HCT116 (cell line): Measurements from ENCODE around the gene SCGB3A2. TPM values are rescaled to one million over a fixed set of nuclear protein-coding genes. Genes with fewer than 3 reads are reported as not detected.

Source experiments
- ATAC-seq: fragments of 200-7000 bp; cut with Tn5 transposase; 2 replicates; pipeline ENCODE4 v1.9.1; 2020; ENCODE audit warnings: mild to moderate bottlenecking, moderate library complexity
- BruUV-seq: library from RNA; stranded (reverse); fragments of 400-500 nt; replicated peaks from 2 replicates; lab custom pipeline; 2021; lab: Mats Ljungman, UMichigan
- CTCF ChIA-PET: fragments of 300-600 bp; sonication (Branson Sonifier 250); formaldehyde crosslinking; loops from one replicate; lab custom pipeline; 2021; ENCODE audit warnings: antibody characterized with exemption; lab: Charles Lee
- POLR2A ChIA-PET: fragments of 300-600, 350-600 bp; sonication (Branson Sonifier 250); formaldehyde crosslinking; loops from one replicate; lab custom pipeline; 2021; ENCODE audit warnings: antibody characterized with exemption; lab: Charles Lee
- RAD21 ChIA-PET, 2 experiments: fragments of 300-600 bp; sonication (Branson Sonifier 250); formaldehyde crosslinking; loops; one replicate each; lab custom pipeline; 2023; ENCODE audit warnings: low total read pairs in 2 of 2; ENCODE audit not compliant: uncharacterized antibody in 2 of 2, unreplicated experiment in 2 of 2, low non-redundant PET in 1 of 2; lab: Charles Lee
- DNase-seq: peaks from one replicate; pipeline ENCODE4 v3.0.0-alpha.2; 2010; ENCODE audit warnings: low read depth, low spot score
- H2AFZ ChIP-seq: fragments of 200-600 bp; shearing (Covaris generic), sonication (generic); 2 replicates; pipeline ENCODE4 v1.6.1; 2017; ENCODE audit warnings: low read depth, mixed run types, mixed read lengths, antibody characterized with exemption, low read length; ENCODE audit not compliant: poor library complexity, severe bottlenecking
- H3K27ac ChIP-seq: 2 replicates; pipeline ENCODE4 v1.5.1; 2012; ENCODE audit warnings: low read depth, low read length
- H3K27me3 ChIP-seq: fragments of 200-600 bp; sonication (generic); 2 replicates; pipeline ENCODE4 v1.6.1; 2016; ENCODE audit warnings: mixed run types, low read length, mixed read lengths; ENCODE audit not compliant: insufficient read depth
- H3K36me3 ChIP-seq, 2 experiments: fragments of 200-500 bp in 1 of 2; fragments of 200-600 bp in 1 of 2; sonication (Bioruptor generic) in 1 of 2; sonication (generic) in 1 of 2; 2 replicates each; pipeline versions ENCODE4 v1.5.1 to v1.6.1; 2014 to 2016; ENCODE audit warnings: low read length in 2 of 2, inconsistent platforms in 1 of 2, mixed read lengths in 1 of 2, mixed run types in 1 of 2; ENCODE audit not compliant: insufficient read depth in 2 of 2, control insufficient read depth in 1 of 2
- H3K4me1 ChIP-seq, 2 experiments: fragments of 200-600 bp in 1 of 2; sonication (generic) in 1 of 2; 2 replicates each; pipeline versions ENCODE4 v1.5.1 to v1.6.1; 2012 to 2017; ENCODE audit warnings: low read length in 2 of 2, inconsistent platforms in 1 of 2, mild to moderate bottlenecking in 1 of 2, mixed read lengths in 1 of 2, mixed run types in 1 of 2, moderate library complexity in 1 of 2; ENCODE audit not compliant: insufficient read depth in 2 of 2, control insufficient read depth in 1 of 2
- H3K4me2 ChIP-seq: fragments of 200-600 bp; sonication (generic); 2 replicates; pipeline ENCODE4 v1.6.1; 2017; ENCODE audit warnings: mixed run types, low read length, mixed read lengths
- H3K4me3 ChIP-seq, 2 experiments: fragments of 200-600 bp in 1 of 2; sonication (generic) in 1 of 2; replicated peaks in 1 of 2; 2 replicates each; pipeline ENCODE4 v1.5.1; 2011 to 2016; ENCODE audit warnings: low read length in 2 of 2, control low read depth in 1 of 2, low read depth in 1 of 2, mild to moderate bottlenecking in 1 of 2, mixed read lengths in 1 of 2, mixed run types in 1 of 2
- H3K79me2 ChIP-seq: fragments of 200-600 bp; sonication (generic); 2 replicates; pipeline ENCODE4 v1.6.1; 2017; ENCODE audit warnings: mild to moderate bottlenecking, mixed run types, low read length, moderate library complexity, mixed read lengths; ENCODE audit not compliant: insufficient read depth
- H3K9ac ChIP-seq: fragments of 200-600 bp; sonication (generic); 2 replicates; pipeline ENCODE4 v1.6.1; 2016; ENCODE audit warnings: low read length, mixed read lengths
- H3K9me2 ChIP-seq: fragments of 200-600 bp; sonication (generic), shearing (Covaris generic); 2 replicates; pipeline ENCODE4 v1.6.1; 2017; ENCODE audit warnings: mixed run types, mild to moderate bottlenecking, moderate library complexity; ENCODE audit not compliant: insufficient read depth
- H3K9me3 ChIP-seq, 2 experiments: fragments of 200-500 bp in 1 of 2; fragments of 200-600 bp in 1 of 2; sonication (Bioruptor generic) in 1 of 2; sonication (generic) in 1 of 2; 2 replicates each; pipeline ENCODE4 v1.6.1; 2014 to 2017; ENCODE audit warnings: low read length in 2 of 2, mixed read lengths in 2 of 2, inconsistent platforms in 1 of 2, low read depth in 1 of 2, mild to moderate bottlenecking in 1 of 2, mixed run types in 1 of 2, moderate library complexity in 1 of 2; ENCODE audit not compliant: control insufficient read depth in 1 of 2, insufficient read depth in 1 of 2
- H4K20me1 ChIP-seq: fragments of 200-600 bp; sonication (generic), shearing (Covaris generic); 2 replicates; pipeline ENCODE4 v1.6.1; 2017; ENCODE audit warnings: mixed run types, mild to moderate bottlenecking, moderate library complexity; ENCODE audit not compliant: insufficient read depth
- CBX3 ChIP-seq: IDR thresholded peaks from 2 replicates; pipeline ENCODE4 v1.6.1; 2012; ENCODE audit warnings: low read depth
- CEBPB ChIP-seq: IDR thresholded peaks from 2 replicates; pipeline ENCODE4 v1.6.1; 2012; ENCODE audit warnings: low read depth
- EZH2 ChIP-seq: fragments of 200-600 bp; sonication (generic); IDR thresholded peaks from 2 replicates; pipeline ENCODE4 v1.6.1; 2017; ENCODE audit warnings: antibody characterized with exemption, mixed run types
- FOSL1 ChIP-seq: IDR thresholded peaks from 2 replicates; pipeline ENCODE4 v1.6.1; 2012; ENCODE audit warnings: low read depth
- JUND ChIP-seq: IDR thresholded peaks from 2 replicates; pipeline ENCODE4 v1.6.1; 2012
- POLR2A ChIP-seq: IDR thresholded peaks from 2 replicates; pipeline ENCODE4 v1.7.0; 2011; ENCODE audit warnings: borderline replicate concordance; ENCODE audit not compliant: insufficient read depth, insufficient read length; ENCODE audit errors: extremely low read depth
- POLR2AphosphoS5 ChIP-seq: IDR thresholded peaks from 2 replicates; pipeline ENCODE4 v1.6.1; 2011; ENCODE audit warnings: mild to moderate bottlenecking, low read depth, low read length, moderate library complexity
- SP1 ChIP-seq: IDR thresholded peaks from 2 replicates; pipeline ENCODE4 v1.6.1; 2012; ENCODE audit warnings: low read depth
- SRF ChIP-seq: IDR thresholded peaks from 2 replicates; pipeline ENCODE4 v1.6.1; 2012; ENCODE audit warnings: low read depth
- YY1 ChIP-seq: IDR thresholded peaks from 2 replicates; pipeline ENCODE4 v1.6.1; 2011; ENCODE audit warnings: low read length, low read depth, moderate library complexity, mild to moderate bottlenecking; ENCODE audit not compliant: insufficient replicate concordance; ENCODE audit errors: extremely low read depth
- intact Hi-C: fragments of 100-400 bp; cut with micrococcal nuclease; formaldehyde crosslinking; loops from 2 replicates; pipeline ENCODE4 v1.10.0; 2022
- total RNA-seq: library from RNA; stranded (reverse); gene quantifications from one replicate; pipeline ENCODE4 v1.2.1, GENCODE V29; 2021; ENCODE audit not compliant: unreplicated experiment
- TF ChIP-seq, protein P1 (sequence below): IDR thresholded peaks from 2 replicates; pipeline ENCODE4 v1.6.1; 2011; ENCODE audit warnings: mild to moderate bottlenecking, low read length, moderate library complexity; ENCODE audit not compliant: insufficient replicate concordance; ENCODE audit errors: extremely low read depth
- TF ChIP-seq, protein P2 (sequence below): IDR thresholded peaks from 2 replicates; pipeline ENCODE4 v1.6.1; 2012; ENCODE audit warnings: low read depth
- TF ChIP-seq, protein P3 (sequence below), 3 experiments: fragments of 200-600 bp in 1 of 3; sonication (generic) in 1 of 3; IDR thresholded peaks in 2 of 3; conservative IDR thresholded peaks in 1 of 3; 2 replicates each; pipeline ENCODE4 v1.5.1; 2012 to 2017; ENCODE audit warnings: low read depth in 2 of 3, low read length in 2 of 3, antibody characterized with exemption in 1 of 3, borderline replicate concordance in 1 of 3, control low read depth in 1 of 3, mild to moderate bottlenecking in 1 of 3, mixed read lengths in 1 of 3, mixed run types in 1 of 3, moderate library complexity in 1 of 3; ENCODE audit not compliant: insufficient read depth in 1 of 3
- TF ChIP-seq, protein P4 (sequence below): IDR thresholded peaks from 2 replicates; pipeline ENCODE4 v1.6.1; 2012

SCGB3A2 gene
- total RNA-seq, 1 experiment from 2014 or later = not detected

DNA sequence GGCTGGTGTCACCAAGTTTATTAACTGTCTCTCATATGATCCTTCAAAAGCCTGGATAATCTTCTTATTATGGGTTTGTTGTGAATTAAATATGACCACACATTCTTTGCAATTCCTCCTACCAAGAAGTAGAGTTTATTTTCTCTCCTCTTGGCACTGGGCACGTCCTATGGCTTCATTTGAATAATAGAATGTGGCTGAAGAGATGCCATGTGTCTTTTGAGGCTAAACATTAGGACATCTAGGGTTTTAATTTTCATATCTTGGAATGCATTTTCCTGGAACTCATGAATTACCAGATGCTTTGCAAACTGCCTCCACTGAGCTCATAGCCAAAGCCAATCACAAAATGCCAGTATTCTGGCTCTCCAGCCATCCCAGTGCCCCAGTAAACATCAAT, 19.9 kb upstream of the SCGB3A2 start:
- Histone ChIP-seq H3K36me3 (no peaks in the 10 kb centered on the region), H3K27me3 (peaks cover 8% of the 10 kb centered on the region; the same call in 1 of the 2 replicates), H3K27ac (no peak overlapping the region), H3K4me2 (no peak overlapping the region), H3K79me2 (no peaks in the 10 kb centered on the region), H3K9me3 (no peaks in the 10 kb centered on the region), H2AFZ (no peak overlapping the region), H3K4me3 (no peak overlapping the region), H4K20me1 (no peaks in the 10 kb centered on the region), H3K4me1 (no peaks in the 10 kb centered on the region), H3K9me2 (no peaks in the 10 kb centered on the region), H3K9ac (no peak overlapping the region)
- ATAC-seq (no peak), DNase-seq (no peak)
- TF ChIP-seq YY1 (no peak), SRF (no peak), CBX3 (no peak), EZH2 (no peak), SP1 (no peak), JUND (no peak), FOSL1 (no peak), POLR2A (no peak), POLR2AphosphoS5 (no peak), CEBPB (no peak)
- TF ChIP-seq, protein P1, sequence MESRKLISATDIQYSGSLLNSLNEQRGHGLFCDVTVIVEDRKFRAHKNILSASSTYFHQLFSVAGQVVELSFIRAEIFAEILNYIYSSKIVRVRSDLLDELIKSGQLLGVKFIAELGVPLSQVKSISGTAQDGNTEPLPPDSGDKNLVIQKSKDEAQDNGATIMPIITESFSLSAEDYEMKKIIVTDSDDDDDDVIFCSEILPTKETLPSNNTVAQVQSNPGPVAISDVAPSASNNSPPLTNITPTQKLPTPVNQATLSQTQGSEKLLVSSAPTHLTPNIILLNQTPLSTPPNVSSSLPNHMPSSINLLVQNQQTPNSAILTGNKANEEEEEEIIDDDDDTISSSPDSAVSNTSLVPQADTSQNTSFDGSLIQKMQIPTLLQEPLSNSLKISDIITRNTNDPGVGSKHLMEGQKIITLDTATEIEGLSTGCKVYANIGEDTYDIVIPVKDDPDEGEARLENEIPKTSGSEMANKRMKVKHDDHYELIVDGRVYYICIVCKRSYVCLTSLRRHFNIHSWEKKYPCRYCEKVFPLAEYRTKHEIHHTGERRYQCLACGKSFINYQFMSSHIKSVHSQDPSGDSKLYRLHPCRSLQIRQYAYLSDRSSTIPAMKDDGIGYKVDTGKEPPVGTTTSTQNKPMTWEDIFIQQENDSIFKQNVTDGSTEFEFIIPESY = no peak
- TF ChIP-seq, protein P2, sequence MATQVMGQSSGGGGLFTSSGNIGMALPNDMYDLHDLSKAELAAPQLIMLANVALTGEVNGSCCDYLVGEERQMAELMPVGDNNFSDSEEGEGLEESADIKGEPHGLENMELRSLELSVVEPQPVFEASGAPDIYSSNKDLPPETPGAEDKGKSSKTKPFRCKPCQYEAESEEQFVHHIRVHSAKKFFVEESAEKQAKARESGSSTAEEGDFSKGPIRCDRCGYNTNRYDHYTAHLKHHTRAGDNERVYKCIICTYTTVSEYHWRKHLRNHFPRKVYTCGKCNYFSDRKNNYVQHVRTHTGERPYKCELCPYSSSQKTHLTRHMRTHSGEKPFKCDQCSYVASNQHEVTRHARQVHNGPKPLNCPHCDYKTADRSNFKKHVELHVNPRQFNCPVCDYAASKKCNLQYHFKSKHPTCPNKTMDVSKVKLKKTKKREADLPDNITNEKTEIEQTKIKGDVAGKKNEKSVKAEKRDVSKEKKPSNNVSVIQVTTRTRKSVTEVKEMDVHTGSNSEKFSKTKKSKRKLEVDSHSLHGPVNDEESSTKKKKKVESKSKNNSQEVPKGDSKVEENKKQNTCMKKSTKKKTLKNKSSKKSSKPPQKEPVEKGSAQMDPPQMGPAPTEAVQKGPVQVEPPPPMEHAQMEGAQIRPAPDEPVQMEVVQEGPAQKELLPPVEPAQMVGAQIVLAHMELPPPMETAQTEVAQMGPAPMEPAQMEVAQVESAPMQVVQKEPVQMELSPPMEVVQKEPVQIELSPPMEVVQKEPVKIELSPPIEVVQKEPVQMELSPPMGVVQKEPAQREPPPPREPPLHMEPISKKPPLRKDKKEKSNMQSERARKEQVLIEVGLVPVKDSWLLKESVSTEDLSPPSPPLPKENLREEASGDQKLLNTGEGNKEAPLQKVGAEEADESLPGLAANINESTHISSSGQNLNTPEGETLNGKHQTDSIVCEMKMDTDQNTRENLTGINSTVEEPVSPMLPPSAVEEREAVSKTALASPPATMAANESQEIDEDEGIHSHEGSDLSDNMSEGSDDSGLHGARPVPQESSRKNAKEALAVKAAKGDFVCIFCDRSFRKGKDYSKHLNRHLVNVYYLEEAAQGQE = no peak
- TF ChIP-seq, protein P3, sequence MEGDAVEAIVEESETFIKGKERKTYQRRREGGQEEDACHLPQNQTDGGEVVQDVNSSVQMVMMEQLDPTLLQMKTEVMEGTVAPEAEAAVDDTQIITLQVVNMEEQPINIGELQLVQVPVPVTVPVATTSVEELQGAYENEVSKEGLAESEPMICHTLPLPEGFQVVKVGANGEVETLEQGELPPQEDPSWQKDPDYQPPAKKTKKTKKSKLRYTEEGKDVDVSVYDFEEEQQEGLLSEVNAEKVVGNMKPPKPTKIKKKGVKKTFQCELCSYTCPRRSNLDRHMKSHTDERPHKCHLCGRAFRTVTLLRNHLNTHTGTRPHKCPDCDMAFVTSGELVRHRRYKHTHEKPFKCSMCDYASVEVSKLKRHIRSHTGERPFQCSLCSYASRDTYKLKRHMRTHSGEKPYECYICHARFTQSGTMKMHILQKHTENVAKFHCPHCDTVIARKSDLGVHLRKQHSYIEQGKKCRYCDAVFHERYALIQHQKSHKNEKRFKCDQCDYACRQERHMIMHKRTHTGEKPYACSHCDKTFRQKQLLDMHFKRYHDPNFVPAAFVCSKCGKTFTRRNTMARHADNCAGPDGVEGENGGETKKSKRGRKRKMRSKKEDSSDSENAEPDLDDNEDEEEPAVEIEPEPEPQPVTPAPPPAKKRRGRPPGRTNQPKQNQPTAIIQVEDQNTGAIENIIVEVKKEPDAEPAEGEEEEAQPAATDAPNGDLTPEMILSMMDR (IDR thresholded peaks at IDR 0.05 in 2 of 3, conservative IDR thresholded peaks at IDR 0.05 in 1 of 3; ENCODE audit: borderline replicate concordance in 1 of 3, insufficient read depth in 1 of 3, low read depth in 2 of 3, low read length in 2 of 3) = no peak
- TF ChIP-seq, protein P4, sequence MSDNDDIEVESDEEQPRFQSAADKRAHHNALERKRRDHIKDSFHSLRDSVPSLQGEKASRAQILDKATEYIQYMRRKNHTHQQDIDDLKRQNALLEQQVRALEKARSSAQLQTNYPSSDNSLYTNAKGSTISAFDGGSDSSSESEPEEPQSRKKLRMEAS = no peak
- ChIA-PET POLR2A (no interaction called here), CTCF (interaction anchor here (0.8 to 4.0 kb wide), 5 partner anchors 11 to 872 kb away, joined by 3 to 34 read pairs (median 4); no protein-coding TSS in a partner anchor), RAD21 (no interaction called here)
- intact Hi-C loops = loop anchor here (5.0 kb wide), 1 partner anchor 249 kb away; no protein-coding TSS in a partner anchor
- no TSS peak for BruUV-seq
